HepG2 (cell line): Measurements from ENCODE around the gene APIP. TPM values are rescaled to one million over a fixed set of nuclear protein-coding genes. Genes with fewer than 3 reads are reported as not detected.
A peak's percentile ranks its signal among the peaks of the same experiment; 100 is the strongest.

ENCODE experiments used
- ATF7 ChIP-seq, 2 experiments: fragments of 450-650 bp in 1 of 2; sonication (generic) in 1 of 2; formaldehyde crosslinking in 1 of 2; IDR thresholded peaks; 2 replicates each; pipeline versions ENCODE4 v1.4.0 to v1.6.1; 2016 to 2020; ENCODE audit warnings: antibody characterized with exemption in 1 of 2, mild to moderate bottlenecking in 1 of 2, missing genetic modification reagents in 1 of 2
- BRCA1 ChIP-seq: sonication (generic); formaldehyde crosslinking; IDR thresholded peaks from 2 replicates; pipeline ENCODE4 v1.4.0; 2020; ENCODE audit warnings: missing genetic modification reagents
- FOXO1 ChIP-seq: sonication (generic); formaldehyde crosslinking; IDR thresholded peaks from 2 replicates; pipeline ENCODE4 v1.4.0; 2020; ENCODE audit warnings: missing genetic modification reagents
- HOXA9 ChIP-seq: sonication (generic); formaldehyde crosslinking; IDR thresholded peaks from 2 replicates; pipeline ENCODE4 v1.8.1; 2022; ENCODE audit warnings: missing genetic modification reagents, mild to moderate bottlenecking, moderate library complexity, borderline replicate concordance
- IRF2 ChIP-seq: IDR thresholded peaks from 2 replicates; pipeline ENCODE4 v1.6.1; 2018; ENCODE audit warnings: missing genetic modification reagents, missing compliant biosample characterization
- KDM1A ChIP-seq: IDR thresholded peaks from 2 replicates; pipeline ENCODE4 v1.6.1; 2016; ENCODE audit warnings: missing compliant biosample characterization
- NCOA2 ChIP-seq: sonication (generic); formaldehyde crosslinking; IDR thresholded peaks from 2 replicates; pipeline ENCODE4 v1.8.0; 2022; ENCODE audit warnings: inconsistent platforms
- SIN3B ChIP-seq: fragments of 150-350 bp; IDR thresholded peaks from 2 replicates; pipeline ENCODE4 v1.6.1; 2014; ENCODE audit warnings: low read length
- SPEN ChIP-seq: sonication (generic); formaldehyde crosslinking; IDR thresholded peaks from 2 replicates; pipeline ENCODE4 v1.5.1; 2020; ENCODE audit warnings: low read depth, mild to moderate bottlenecking, missing genetic modification reagents
- U2AF2 ChIP-seq: fragments of 200-400 bp; formaldehyde crosslinking; IDR thresholded peaks from 2 replicates; pipeline ENCODE4 v1.6.1; 2017; ENCODE audit warnings: low read depth, mild to moderate bottlenecking, low read length
- ZNF547 ChIP-seq: sonication (generic); formaldehyde crosslinking; IDR thresholded peaks from 2 replicates; pipeline ENCODE4 v1.5.1; 2020; ENCODE audit warnings: mild to moderate bottlenecking, missing genetic modification reagents
- ZNF672 ChIP-seq: sonication (generic); formaldehyde crosslinking; IDR thresholded peaks from 2 replicates; pipeline ENCODE4 v1.8.1; 2022; ENCODE audit warnings: missing genetic modification reagents
- ZSCAN12 ChIP-seq: sonication (generic); formaldehyde crosslinking; IDR thresholded peaks from 2 replicates; pipeline ENCODE4 v1.9.0; 2021; ENCODE audit warnings: mild to moderate bottlenecking, missing genetic modification reagents
- ZZZ3 ChIP-seq: sonication (generic); formaldehyde crosslinking; IDR thresholded peaks from 2 replicates; pipeline ENCODE4 v1.4.0; 2020; ENCODE audit warnings: missing genetic modification reagents, mild to moderate bottlenecking, borderline replicate concordance
- polyA plus RNA-seq, 8 experiments: library from polyadenylated mRNA; depleted of rRNA in 3 of 8; stranded (reverse) in 7 of 8; unstranded in 1 of 8; fragments of >200 nt; fragmentation: Illumina TruSeq in 4 of 8; extraction: Trizol in 4 of 8; gene quantifications; 2 replicates each; pipeline versions ENCODE4 v1.2.1 to v1.2.3, GENCODE V29; 2011 to 2016; ENCODE audit warnings: low read depth in 4 of 8, missing spikeins in 1 of 8, mixed read lengths in 1 of 8; ENCODE audit not compliant: insufficient read depth in 1 of 8
- total RNA-seq, 5 experiments: library from RNA; depleted of rRNA; stranded (reverse); fragments of >200 nt; fragmentation: Illumina TruSeq; extraction: Trizol; gene quantifications; 2 replicates each; pipeline ENCODE4 v1.2.3, GENCODE V29; 2016; ENCODE audit warnings: low read depth in 1 of 5
- TF ChIP-seq, protein P1 (sequence below): sonication (generic); formaldehyde crosslinking; IDR thresholded peaks from 2 replicates; pipeline ENCODE4 v1.5.0; 2020; ENCODE audit warnings: missing genetic modification reagents
- TF ChIP-seq, protein P2 (sequence below): sonication (generic); formaldehyde crosslinking; IDR thresholded peaks from 2 replicates; pipeline ENCODE4 v1.5.1; 2020; ENCODE audit warnings: mild to moderate bottlenecking, missing genetic modification reagents, borderline replicate concordance
- TF ChIP-seq, protein P3 (sequence below): sonication (generic); formaldehyde crosslinking; IDR thresholded peaks from 2 replicates; pipeline ENCODE4 v1.4.0; 2020; ENCODE audit warnings: missing genetic modification reagents

Gene APIP
- total and polyA plus RNA-seq, 2 of the 13 experiments (the other 11 are each of a cell fraction or from before 2014, with no cell fraction given) = 16.9 to 31.0 TPM

DNA sequence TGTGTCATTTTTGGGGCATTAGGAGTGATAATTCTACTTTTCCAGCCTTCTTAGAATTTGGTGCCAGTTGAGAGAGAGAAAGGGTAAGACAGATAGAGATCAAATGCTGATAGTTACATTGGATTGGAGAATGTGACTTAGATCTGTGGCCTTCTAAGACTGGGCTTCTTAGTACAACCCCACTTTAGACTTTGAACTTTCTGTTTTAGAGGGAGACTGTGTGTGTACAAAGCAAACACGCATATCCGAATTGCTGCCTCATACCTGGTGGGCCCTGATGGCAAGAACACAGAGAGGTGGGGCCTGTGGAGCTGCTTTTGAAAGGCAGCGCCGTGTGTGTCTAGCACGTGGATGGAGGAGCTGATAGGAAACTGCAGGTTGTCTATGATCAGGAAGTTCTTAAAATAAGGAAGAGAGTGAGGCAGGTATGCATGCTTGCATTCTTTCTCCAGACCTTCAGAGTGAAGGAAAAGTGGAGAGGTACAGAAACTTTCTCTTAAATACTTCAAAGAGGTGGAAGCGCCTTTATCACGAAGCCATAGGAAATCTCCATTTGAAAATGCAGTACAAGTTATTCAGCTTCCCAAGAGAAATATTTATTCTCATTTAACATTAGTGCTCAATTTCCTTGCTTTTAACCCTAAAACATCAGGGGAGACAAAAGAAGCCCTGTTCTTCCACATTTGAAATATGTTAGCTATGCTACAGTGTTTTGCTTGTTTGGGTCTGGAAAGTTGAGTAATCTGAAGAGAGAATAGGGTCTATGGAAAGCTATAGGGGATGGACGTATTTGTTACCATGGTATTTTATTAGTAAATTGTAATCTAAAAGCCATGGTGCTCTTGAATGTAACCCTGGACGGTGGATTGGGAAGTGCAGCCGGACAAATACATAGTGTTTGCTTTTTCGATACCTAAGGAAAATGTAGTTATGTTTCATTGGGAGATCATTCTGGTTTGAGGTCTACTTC, 13.9 kb upstream of the APIP start (continued):
- TF ChIP-seq U2AF2 = no peak
- peak; percentile 31; the same call in 1 of the 2 replicates for TF ChIP-seq BRCA1 (CRISPR knock-in tag)
- peak; percentile 89 for TF ChIP-seq NCOA2 (CRISPR knock-in tag)
- no peak for TF ChIP-seq ZZZ3
- TF ChIP-seq ZNF547 (CRISPR knock-in tag) = peak; percentile 55; the same call in 1 of the 2 replicates
- TF ChIP-seq, protein P1, sequence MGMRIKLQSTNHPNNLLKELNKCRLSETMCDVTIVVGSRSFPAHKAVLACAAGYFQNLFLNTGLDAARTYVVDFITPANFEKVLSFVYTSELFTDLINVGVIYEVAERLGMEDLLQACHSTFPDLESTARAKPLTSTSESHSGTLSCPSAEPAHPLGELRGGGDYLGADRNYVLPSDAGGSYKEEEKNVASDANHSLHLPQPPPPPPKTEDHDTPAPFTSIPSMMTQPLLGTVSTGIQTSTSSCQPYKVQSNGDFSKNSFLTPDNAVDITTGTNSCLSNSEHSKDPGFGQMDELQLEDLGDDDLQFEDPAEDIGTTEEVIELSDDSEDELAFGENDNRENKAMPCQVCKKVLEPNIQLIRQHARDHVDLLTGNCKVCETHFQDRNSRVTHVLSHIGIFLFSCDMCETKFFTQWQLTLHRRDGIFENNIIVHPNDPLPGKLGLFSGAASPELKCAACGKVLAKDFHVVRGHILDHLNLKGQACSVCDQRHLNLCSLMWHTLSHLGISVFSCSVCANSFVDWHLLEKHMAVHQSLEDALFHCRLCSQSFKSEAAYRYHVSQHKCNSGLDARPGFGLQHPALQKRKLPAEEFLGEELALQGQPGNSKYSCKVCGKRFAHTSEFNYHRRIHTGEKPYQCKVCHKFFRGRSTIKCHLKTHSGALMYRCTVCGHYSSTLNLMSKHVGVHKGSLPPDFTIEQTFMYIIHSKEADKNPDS (CRISPR knock-in tag) = peak; percentile 71; the same call in 1 of the 2 replicates
- TF ChIP-seq ZNF672 (CRISPR knock-in tag) = no peak
- TF ChIP-seq HOXA9 (CRISPR knock-in tag) = no peak
- TF ChIP-seq, protein P2, sequence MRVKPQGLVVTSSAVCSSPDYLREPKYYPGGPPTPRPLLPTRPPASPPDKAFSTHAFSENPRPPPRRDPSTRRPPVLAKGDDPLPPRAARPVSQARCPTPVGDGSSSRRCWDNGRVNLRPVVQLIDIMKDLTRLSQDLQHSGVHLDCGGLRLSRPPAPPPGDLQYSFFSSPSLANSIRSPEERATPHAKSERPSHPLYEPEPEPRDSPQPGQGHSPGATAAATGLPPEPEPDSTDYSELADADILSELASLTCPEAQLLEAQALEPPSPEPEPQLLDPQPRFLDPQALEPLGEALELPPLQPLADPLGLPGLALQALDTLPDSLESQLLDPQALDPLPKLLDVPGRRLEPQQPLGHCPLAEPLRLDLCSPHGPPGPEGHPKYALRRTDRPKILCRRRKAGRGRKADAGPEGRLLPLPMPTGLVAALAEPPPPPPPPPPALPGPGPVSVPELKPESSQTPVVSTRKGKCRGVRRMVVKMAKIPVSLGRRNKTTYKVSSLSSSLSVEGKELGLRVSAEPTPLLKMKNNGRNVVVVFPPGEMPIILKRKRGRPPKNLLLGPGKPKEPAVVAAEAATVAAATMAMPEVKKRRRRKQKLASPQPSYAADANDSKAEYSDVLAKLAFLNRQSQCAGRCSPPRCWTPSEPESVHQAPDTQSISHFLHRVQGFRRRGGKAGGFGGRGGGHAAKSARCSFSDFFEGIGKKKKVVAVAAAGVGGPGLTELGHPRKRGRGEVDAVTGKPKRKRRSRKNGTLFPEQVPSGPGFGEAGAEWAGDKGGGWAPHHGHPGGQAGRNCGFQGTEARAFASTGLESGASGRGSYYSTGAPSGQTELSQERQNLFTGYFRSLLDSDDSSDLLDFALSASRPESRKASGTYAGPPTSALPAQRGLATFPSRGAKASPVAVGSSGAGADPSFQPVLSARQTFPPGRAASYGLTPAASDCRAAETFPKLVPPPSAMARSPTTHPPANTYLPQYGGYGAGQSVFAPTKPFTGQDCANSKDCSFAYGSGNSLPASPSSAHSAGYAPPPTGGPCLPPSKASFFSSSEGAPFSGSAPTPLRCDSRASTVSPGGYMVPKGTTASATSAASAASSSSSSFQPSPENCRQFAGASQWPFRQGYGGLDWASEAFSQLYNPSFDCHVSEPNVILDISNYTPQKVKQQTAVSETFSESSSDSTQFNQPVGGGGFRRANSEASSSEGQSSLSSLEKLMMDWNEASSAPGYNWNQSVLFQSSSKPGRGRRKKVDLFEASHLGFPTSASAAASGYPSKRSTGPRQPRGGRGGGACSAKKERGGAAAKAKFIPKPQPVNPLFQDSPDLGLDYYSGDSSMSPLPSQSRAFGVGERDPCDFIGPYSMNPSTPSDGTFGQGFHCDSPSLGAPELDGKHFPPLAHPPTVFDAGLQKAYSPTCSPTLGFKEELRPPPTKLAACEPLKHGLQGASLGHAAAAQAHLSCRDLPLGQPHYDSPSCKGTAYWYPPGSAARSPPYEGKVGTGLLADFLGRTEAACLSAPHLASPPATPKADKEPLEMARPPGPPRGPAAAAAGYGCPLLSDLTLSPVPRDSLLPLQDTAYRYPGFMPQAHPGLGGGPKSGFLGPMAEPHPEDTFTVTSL (CRISPR knock-in tag) = peak; percentile 95; the same call in 1 of the 2 replicates
- peak; percentile 31; the same call in 1 of the 2 replicates for TF ChIP-seq SPEN (CRISPR knock-in tag)
- TF ChIP-seq ATF7 (IDR thresholded peaks at IDR 0.05) = no peak
- no peak for TF ChIP-seq ATF7 (CRISPR knock-in tag; IDR thresholded peaks at IDR 0.05)
- peak; percentile 78 for TF ChIP-seq FOXO1 (CRISPR knock-in tag)
- TF ChIP-seq KDM1A (CRISPR knock-in tag) = peak; percentile 52; the same call in 1 of the 2 replicates
- TF ChIP-seq ZSCAN12 (CRISPR knock-in tag) = no peak; the same call in 1 of the 2 replicates
- TF ChIP-seq, protein P3, sequence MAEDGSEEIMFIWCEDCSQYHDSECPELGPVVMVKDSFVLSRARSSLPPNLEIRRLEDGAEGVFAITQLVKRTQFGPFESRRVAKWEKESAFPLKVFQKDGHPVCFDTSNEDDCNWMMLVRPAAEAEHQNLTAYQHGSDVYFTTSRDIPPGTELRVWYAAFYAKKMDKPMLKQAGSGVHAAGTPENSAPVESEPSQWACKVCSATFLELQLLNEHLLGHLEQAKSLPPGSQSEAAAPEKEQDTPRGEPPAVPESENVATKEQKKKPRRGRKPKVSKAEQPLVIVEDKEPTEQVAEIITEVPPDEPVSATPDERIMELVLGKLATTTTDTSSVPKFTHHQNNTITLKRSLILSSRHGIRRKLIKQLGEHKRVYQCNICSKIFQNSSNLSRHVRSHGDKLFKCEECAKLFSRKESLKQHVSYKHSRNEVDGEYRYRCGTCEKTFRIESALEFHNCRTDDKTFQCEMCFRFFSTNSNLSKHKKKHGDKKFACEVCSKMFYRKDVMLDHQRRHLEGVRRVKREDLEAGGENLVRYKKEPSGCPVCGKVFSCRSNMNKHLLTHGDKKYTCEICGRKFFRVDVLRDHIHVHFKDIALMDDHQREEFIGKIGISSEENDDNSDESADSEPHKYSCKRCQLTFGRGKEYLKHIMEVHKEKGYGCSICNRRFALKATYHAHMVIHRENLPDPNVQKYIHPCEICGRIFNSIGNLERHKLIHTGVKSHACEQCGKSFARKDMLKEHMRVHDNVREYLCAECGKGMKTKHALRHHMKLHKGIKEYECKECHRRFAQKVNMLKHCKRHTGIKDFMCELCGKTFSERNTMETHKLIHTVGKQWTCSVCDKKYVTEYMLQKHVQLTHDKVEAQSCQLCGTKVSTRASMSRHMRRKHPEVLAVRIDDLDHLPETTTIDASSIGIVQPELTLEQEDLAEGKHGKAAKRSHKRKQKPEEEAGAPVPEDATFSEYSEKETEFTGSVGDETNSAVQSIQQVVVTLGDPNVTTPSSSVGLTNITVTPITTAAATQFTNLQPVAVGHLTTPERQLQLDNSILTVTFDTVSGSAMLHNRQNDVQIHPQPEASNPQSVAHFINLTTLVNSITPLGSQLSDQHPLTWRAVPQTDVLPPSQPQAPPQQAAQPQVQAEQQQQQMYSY (CRISPR knock-in tag) = no peak
- no peak for TF ChIP-seq SIN3B
- peak; percentile 91 for TF ChIP-seq IRF2 (CRISPR knock-in tag)
